Cardiac fibroblast (primary cell): ENCODE measurements around the gene SETBP1.

Experiments used
- DNase-seq, 2 donors: peaks; one replicate each; pipeline versions ENCODE4 v3.0.0 to v3.0.0-alpha.2; 2010; ENCODE audit warnings: low read depth in 2 of 2
- H3K4me3 ChIP-seq, 2 donors: replicated peaks in 1 of 2; 1 replicate in 1 of 2; 2 replicates in 1 of 2; pipeline ENCODE4 v1.5.1; 2011; ENCODE audit warnings: low read depth in 2 of 2, low read length in 2 of 2, mild to moderate bottlenecking in 2 of 2, moderate library complexity in 1 of 2
- TF ChIP-seq, protein P1 (sequence below): IDR thresholded peaks from one replicate; pipeline ENCODE4 v1.5.1; 2011; ENCODE audit warnings: low read depth, mild to moderate bottlenecking, low read length, inconsistent platforms

Gene SETBP1

DNA sequence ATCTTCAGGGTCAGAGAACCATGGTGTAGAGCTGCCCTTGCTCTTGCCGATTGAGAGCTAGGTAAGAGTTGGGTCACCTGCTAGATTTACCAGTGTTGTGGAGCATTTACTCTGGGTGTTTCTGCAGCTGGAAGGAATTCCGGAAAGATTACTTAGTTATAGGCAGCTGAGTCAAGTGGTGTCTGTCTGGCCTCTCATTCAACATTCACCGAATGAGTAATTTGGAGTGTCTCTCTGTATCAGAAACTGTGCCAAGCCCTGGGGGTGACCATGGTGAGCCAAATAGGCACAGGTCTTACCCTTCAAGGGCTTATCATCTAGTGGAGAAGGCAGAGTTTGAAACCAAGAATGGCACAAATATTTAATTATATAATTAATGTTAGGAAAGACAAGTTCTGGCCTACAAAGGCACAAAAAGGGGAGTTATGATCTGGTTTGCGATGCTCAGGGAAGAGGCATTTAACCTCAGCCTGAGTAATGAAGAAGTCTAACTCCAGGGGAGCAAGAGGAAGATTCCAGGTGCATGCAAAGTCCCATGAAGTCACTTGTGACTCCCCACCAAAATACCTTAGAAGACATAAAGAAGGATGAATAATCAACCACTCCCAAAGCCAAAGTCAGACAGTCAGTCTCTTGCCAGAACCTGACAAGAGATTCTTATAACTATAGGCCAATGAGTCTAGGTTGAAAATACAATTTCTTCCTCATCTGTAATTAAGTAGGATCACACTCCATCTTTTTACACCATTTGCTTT is 12.5 kb downstream of the SETBP1 start:
- H3K4me3 ChIP-seq, result no peak overlapping the region
- DNase-seq, result peak in 1 of 2 donors; percentile 63
- TF ChIP-seq, protein P1, sequence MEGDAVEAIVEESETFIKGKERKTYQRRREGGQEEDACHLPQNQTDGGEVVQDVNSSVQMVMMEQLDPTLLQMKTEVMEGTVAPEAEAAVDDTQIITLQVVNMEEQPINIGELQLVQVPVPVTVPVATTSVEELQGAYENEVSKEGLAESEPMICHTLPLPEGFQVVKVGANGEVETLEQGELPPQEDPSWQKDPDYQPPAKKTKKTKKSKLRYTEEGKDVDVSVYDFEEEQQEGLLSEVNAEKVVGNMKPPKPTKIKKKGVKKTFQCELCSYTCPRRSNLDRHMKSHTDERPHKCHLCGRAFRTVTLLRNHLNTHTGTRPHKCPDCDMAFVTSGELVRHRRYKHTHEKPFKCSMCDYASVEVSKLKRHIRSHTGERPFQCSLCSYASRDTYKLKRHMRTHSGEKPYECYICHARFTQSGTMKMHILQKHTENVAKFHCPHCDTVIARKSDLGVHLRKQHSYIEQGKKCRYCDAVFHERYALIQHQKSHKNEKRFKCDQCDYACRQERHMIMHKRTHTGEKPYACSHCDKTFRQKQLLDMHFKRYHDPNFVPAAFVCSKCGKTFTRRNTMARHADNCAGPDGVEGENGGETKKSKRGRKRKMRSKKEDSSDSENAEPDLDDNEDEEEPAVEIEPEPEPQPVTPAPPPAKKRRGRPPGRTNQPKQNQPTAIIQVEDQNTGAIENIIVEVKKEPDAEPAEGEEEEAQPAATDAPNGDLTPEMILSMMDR, result no peak

DNA sequence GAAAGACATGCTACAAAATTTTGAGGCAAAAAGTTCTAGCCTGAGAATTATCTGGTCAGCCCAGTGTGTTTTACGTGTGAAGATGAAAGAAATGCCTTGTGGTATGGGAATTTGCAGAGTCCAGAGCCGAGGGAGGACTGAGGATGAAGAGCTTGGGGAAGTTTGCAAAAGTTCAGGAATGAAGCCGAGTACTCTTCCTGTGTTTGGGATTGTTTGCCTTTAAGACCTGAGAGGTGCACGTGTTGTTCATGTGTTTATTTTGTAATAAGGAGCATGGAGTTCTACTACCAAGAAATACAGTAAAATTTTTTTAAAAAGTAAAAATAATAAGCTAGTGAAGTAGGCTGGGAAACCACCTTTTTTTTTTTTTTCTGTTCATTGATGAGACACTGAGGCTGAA is 14.8 kb downstream of the SETBP1 start:
- TF ChIP-seq, protein P1, result no peak
- no peak overlapping the region for H3K4me3 ChIP-seq
- no peak for DNase-seq

DNA sequence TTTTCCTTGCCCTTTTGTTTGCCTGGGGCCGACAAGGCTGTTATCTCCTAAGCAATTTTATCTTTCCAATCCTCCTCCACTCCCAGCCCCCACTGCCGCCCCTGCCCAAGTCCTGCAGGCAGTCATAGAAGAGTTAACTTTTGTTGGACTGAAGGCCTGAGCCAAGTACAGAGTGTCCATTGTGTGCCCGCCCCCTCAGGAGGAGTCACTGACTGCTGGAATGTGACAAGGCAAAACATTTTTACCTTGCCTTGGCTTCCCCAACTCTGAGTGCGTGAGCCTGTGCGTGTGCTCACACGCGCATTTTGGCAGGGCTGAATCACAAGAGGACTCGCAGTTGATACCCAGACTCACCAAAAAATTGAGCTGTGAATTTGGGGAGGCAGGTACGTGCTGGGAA is 16.2 kb downstream of the SETBP1 start:
- peak; percentile 18 to 20 for DNase-seq
- H3K4me3 ChIP-seq, result no peak overlapping the region
- TF ChIP-seq, protein P1, result no peak

DNA sequence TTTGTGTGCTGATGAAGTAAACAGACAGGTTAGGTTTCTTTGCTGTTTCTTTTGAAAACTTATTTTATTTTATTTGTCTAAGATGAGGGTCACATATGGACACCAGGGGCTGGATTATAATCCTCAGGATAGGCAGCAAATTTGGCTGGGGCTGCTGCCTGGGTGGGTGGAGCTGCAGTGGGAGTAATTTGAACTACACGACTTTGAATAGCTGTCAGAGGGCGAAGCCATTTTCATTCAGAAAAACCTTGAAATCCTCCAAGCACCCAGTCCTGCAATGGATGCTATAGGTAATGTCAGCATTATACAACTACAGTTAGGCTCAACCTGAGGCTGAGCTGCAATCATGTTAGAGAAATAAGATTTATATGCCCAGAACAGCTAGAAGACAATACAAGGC is 16.6 kb downstream of the SETBP1 start:
- TF ChIP-seq, protein P1, result no peak
- no peak overlapping the region for H3K4me3 ChIP-seq
- DNase-seq, result no peak

DNA sequence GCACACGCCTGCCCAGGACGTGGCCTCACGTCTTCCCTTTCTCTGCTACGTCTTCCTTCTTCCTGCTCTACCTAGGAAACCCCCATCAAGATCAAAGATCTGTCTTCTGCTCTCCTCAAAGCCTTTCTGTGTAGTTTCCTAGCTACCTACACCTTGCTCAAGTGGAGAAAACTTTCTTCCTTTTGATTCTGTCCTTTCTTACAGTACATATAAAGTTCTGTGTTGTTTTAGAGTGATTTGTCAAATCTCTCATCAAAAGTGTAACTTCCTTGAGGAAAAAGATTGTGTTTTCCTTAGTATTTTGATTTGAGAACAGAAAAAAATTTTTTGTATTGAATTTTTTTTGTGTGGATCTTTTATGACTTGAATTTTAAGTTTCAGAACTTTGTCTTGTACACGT is 17.8 kb downstream of the SETBP1 start:
- DNase-seq, result no peak
- no peak overlapping the region for H3K4me3 ChIP-seq
- TF ChIP-seq, protein P1, result no peak

DNA sequence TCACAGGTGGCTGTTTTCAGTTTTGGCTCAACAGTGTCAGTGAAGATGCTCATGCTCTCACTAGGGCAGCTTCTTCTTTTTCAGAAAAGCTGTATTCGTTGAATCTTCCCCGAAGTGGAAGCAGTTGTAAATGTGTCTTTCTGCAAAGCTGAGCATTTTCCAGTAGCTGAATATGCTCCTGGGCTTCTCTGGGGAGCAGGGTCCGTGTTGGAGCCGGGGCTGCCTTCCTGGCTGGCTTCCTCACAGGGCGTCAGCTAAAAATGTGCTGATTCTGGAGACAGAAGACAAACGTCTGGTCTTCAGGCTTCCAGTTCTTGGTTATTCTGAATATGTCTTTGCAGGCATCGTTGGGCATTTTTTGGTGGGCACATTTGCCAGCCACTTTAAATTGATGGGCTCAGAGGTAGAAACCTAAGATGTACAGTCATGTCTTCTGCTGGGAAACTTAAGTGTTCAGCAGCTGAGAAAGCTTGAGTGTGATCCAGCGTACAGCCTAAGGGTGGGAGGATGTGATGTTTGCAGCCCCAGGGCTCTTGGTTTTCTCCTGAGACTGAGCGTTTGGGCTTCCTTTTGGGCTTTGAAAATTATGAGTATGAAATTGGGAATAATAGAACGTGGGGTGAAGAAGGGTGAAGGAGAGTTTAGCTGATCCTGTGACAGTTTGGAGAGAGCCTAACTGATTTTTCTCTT is 19.0 kb downstream of the SETBP1 start:
- H3K4me3 ChIP-seq, result no peak overlapping the region
- TF ChIP-seq, protein P1, result no peak
- DNase-seq, result no peak
